DND-41 (cell line): Measurements from ENCODE around the gene PCDHGA11.
"Not testable (repeated sequence)": the region's sequence is repeated elsewhere in the genome, so short reads cannot be mapped to it uniquely, and the experiment has no call there.

ENCODE experiments used
- ATAC-seq: fragments of 200-7000 bp; cut with Tn5 transposase; 3 replicates; pipeline ENCODE4 v1.9.1; 2021; ENCODE audit warnings: low read depth; ENCODE audit not compliant: insufficient read depth
- DNase-seq: peaks from one replicate; pipeline ENCODE4 v3.0.0-alpha.2; 2020
- H2AFZ ChIP-seq: 2 replicates; pipeline ENCODE4 v1.6.0; 2012; ENCODE audit warnings: low read depth, low read length
- H3K27ac ChIP-seq: 2 replicates; pipeline ENCODE4 v1.5.1; 2012; ENCODE audit warnings: low read length, inconsistent platforms
- H3K27me3 ChIP-seq: fragments of 200-600 bp; sonication (generic); 2 replicates; pipeline ENCODE4 v1.6.0; 2012; ENCODE audit warnings: low read length, mild to moderate bottlenecking, inconsistent platforms; ENCODE audit not compliant: insufficient read depth, poor library complexity
- H3K36me3 ChIP-seq: 2 replicates; pipeline ENCODE4 v1.5.1; 2012; ENCODE audit warnings: low read length, inconsistent platforms; ENCODE audit not compliant: insufficient read depth
- H3K4me1 ChIP-seq: 2 replicates; pipeline ENCODE4 v1.5.1; 2012; ENCODE audit warnings: mild to moderate bottlenecking, low read length; ENCODE audit not compliant: insufficient read depth
- H3K4me2 ChIP-seq: 2 replicates; pipeline ENCODE4 v1.6.0; 2012; ENCODE audit warnings: mild to moderate bottlenecking, moderate library complexity, low read length, inconsistent platforms; ENCODE audit not compliant: insufficient read depth
- H3K4me3 ChIP-seq, 2 experiments: fragments of 200-600 bp in 1 of 2; shearing (Covaris generic) in 1 of 2; 2 replicates each; pipeline ENCODE4 v1.5.1; 2012 to 2016; ENCODE audit warnings: inconsistent platforms in 2 of 2, low read length in 2 of 2, mild to moderate bottlenecking in 2 of 2, low read depth in 1 of 2, moderate library complexity in 1 of 2
- H3K79me2 ChIP-seq: 2 replicates; pipeline ENCODE4 v1.6.0; 2012; ENCODE audit warnings: low read length, inconsistent platforms; ENCODE audit not compliant: insufficient read depth
- H3K9ac ChIP-seq: 2 replicates; pipeline ENCODE4 v1.6.0; 2012; ENCODE audit warnings: low read depth, mild to moderate bottlenecking, inconsistent platforms, low read length, moderate library complexity
- H3K9me3 ChIP-seq: 2 replicates; pipeline ENCODE4 v1.5.1; 2012; ENCODE audit warnings: low read length, moderate library complexity, mild to moderate bottlenecking, inconsistent platforms; ENCODE audit not compliant: insufficient read depth, severe bottlenecking
- H4K20me1 ChIP-seq: 2 replicates; pipeline ENCODE4 v1.6.0; 2012; ENCODE audit warnings: low read length; ENCODE audit not compliant: insufficient read depth
- CTCF ChIP-seq: IDR thresholded peaks from 2 replicates; pipeline ENCODE4 v1.5.1; 2012; ENCODE audit warnings: borderline replicate concordance, low read length, moderate library complexity, mild to moderate bottlenecking; ENCODE audit not compliant: poor library complexity, severe bottlenecking; ENCODE audit errors: extremely low read depth
- EZH2 ChIP-seq: IDR thresholded peaks from 3 replicates; pipeline ENCODE4 v1.6.1; 2012; ENCODE audit warnings: borderline replicate concordance, low read depth, mild to moderate bottlenecking, moderate library complexity, low read length, inconsistent platforms; ENCODE audit not compliant: severe bottlenecking

PCDHGA11 gene

GRCh38 chr5:141389153-141390042 is 31.5 kb upstream of the PCDHGA11 start:
- H3K27ac ChIP-seq, result no peak overlapping the region
- no peaks in the 10 kb centered on the region for H3K36me3 ChIP-seq
- H2AFZ ChIP-seq, result no peak overlapping the region
- DNase-seq (no peak), ATAC-seq (no peak)
- H3K9ac ChIP-seq, result no peak overlapping the region
- H3K4me1 ChIP-seq, result no peaks in the 10 kb centered on the region
- H3K79me2 ChIP-seq, result no peaks in the 10 kb centered on the region
- H4K20me1 ChIP-seq, result no peaks in the 10 kb centered on the region
- H3K9me3 ChIP-seq, result no peaks in the 10 kb centered on the region
- H3K4me3 ChIP-seq, result no peak overlapping the region
- TF ChIP-seq CTCF (no peak), EZH2 (no peak)
- H3K27me3 ChIP-seq, result no peaks in the 10 kb centered on the region
- H3K4me2 ChIP-seq, result no peak overlapping the region

GRCh38 chr5:141392429-141393198 is 28.2 kb upstream of the PCDHGA11 start, which contains the start of gene PCDHGA8:
Gene PCDHGA8 (plus strand): TSS chr5:141392633. CDS start chr5:141392814, 181 bp downstream.
- Histone ChIP-seq H2AFZ (no peak within 1 kb of the TSS), H4K20me1 (no peaks in the 10 kb centered on the region), H3K4me1 (no peaks in the 10 kb centered on the region), H3K27ac (no peak within 1 kb of the TSS), H3K4me3 (no peak within 1 kb of the TSS), H3K36me3 (no peaks in the 10 kb centered on the region), H3K9ac (no peak within 1 kb of the TSS), H3K79me2 (no peaks in the 10 kb centered on the region), H3K9me3 (no peaks in the 10 kb centered on the region), H3K27me3 (no peaks in the 10 kb centered on the region), H3K4me2 (no peak within 1 kb of the TSS)
- TF ChIP-seq EZH2 (no peak), CTCF (no peak)
- DNase-seq (no peak), ATAC-seq (no peak)

GRCh38 chr5:141393267-141393666 is 27.6 kb upstream of the PCDHGA11 start:
- Histone ChIP-seq H4K20me1 (no peaks in the 10 kb centered on the region), H2AFZ (no peak overlapping the region), H3K79me2 (no peaks in the 10 kb centered on the region), H3K9me3 (no peaks in the 10 kb centered on the region), H3K4me3 (no peak overlapping the region), H3K27me3 (no peaks in the 10 kb centered on the region), H3K4me1 (no peaks in the 10 kb centered on the region), H3K9ac (no peak overlapping the region), H3K4me2 (no peak overlapping the region), H3K36me3 (no peaks in the 10 kb centered on the region), H3K27ac (no peak overlapping the region)
- ATAC-seq, result no peak
- no peak for TF ChIP-seq CTCF
- TF ChIP-seq EZH2, result no peak
- no peak for DNase-seq

- not testable (repeated sequence) for H3K27ac ChIP-seq, H3K4me2 ChIP-seq, H4K20me1 ChIP-seq, H3K9me3 ChIP-seq, H3K36me3 ChIP-seq, H3K4me3 ChIP-seq, H3K9ac ChIP-seq, H2AFZ ChIP-seq, H3K79me2 ChIP-seq, ATAC-seq, DNase-seq, H3K4me1 ChIP-seq, H3K27me3 ChIP-seq
Observed at GRCh38 chr5:141394401-141395187, 26.3 kb upstream of the PCDHGA11 start.
